Naive thymus-derived CD8-positive, alpha-beta T cell (primary cell): ENCODE data around the gene TUB. TPM values are rescaled to one million over a fixed set of nuclear protein-coding genes. Genes with fewer than 3 reads are reported as not detected.
A peak's percentile ranks its signal among the peaks of the same experiment; 100 is the strongest.

Experiments used
- ATAC-seq, 2 donors: fragments of 150-1000 bp; cut with Tn5 transposase in 1 of 2; sonication (Bioruptor Pico), chemical (Tn5 transposase) in 1 of 2; 1 replicate in 1 of 2; 2 replicates in 1 of 2; pipeline ENCODE4 v1.10.0; 2021; ENCODE audit warnings: mild to moderate bottlenecking in 2 of 2, moderate library complexity in 2 of 2
- POLR2A ChIA-PET: fragments of 350-600 bp; sonication (Branson Sonifier 250); formaldehyde crosslinking; loops from one replicate; lab custom pipeline; 2021; ENCODE audit warnings: antibody characterized with exemption; lab: Charles Lee
- DNase-seq, 10 donors: peaks; one replicate each; pipeline versions ENCODE4 v3.0.0 to v3.0.0-alpha.2; 2020 to 2022
- H3K27ac Mint-ChIP-seq, 10 donors: one replicate each; pipeline ENCODE4 v1.8.0; 2020 to 2022; ENCODE audit warnings: mild to moderate bottlenecking in 10 of 10, mixed read lengths in 10 of 10, moderate library complexity in 4 of 10, inconsistent platforms in 1 of 10
- H3K27me3 Mint-ChIP-seq, 5 donors: one replicate each; pipeline ENCODE4 v1.8.0; 2021 to 2022; ENCODE audit warnings: mixed read lengths in 5 of 5
- H3K36me3 Mint-ChIP-seq, 3 donors: one replicate each; pipeline ENCODE4 v1.8.0; 2020 to 2022; ENCODE audit warnings: mixed read lengths in 3 of 3, mild to moderate bottlenecking in 2 of 3, inconsistent platforms in 1 of 3
- H3K4me1 Mint-ChIP-seq, 4 donors: one replicate each; pipeline ENCODE4 v1.8.0; 2021 to 2022; ENCODE audit warnings: mixed read lengths in 4 of 4
- H3K4me3 Mint-ChIP-seq, 10 donors: one replicate each; pipeline ENCODE4 v1.8.0; 2020 to 2022; ENCODE audit warnings: mild to moderate bottlenecking in 10 of 10, mixed read lengths in 10 of 10, moderate library complexity in 6 of 10, inconsistent platforms in 1 of 10
- H3K9me3 Mint-ChIP-seq, 9 donors: one replicate each; pipeline ENCODE4 v1.8.0; 2020 to 2022; ENCODE audit warnings: mixed read lengths in 9 of 9, mild to moderate bottlenecking in 3 of 9, inconsistent platforms in 1 of 9, moderate library complexity in 1 of 9
- polyA plus RNA-seq, 3 donors: library from polyadenylated mRNA; unstranded; fragments of 300-500 nt; fragmentation: Illumina TruSeq; gene quantifications; one replicate each; pipeline ENCODE4 v1.2.3, GENCODE V29; 2021
- total RNA-seq, 8 experiments: library from RNA in 2 of 8; stranded (reverse) in 2 of 8; gene quantifications; one replicate each; pipeline ENCODE4 v1.2.3 and lab custom pipeline; 2021 to 2026

TUB gene
- total and polyA plus RNA-seq, 5 experiments from 2014 or later: 0.05 to 0.18 TPM; not detected in 3

DNA sequence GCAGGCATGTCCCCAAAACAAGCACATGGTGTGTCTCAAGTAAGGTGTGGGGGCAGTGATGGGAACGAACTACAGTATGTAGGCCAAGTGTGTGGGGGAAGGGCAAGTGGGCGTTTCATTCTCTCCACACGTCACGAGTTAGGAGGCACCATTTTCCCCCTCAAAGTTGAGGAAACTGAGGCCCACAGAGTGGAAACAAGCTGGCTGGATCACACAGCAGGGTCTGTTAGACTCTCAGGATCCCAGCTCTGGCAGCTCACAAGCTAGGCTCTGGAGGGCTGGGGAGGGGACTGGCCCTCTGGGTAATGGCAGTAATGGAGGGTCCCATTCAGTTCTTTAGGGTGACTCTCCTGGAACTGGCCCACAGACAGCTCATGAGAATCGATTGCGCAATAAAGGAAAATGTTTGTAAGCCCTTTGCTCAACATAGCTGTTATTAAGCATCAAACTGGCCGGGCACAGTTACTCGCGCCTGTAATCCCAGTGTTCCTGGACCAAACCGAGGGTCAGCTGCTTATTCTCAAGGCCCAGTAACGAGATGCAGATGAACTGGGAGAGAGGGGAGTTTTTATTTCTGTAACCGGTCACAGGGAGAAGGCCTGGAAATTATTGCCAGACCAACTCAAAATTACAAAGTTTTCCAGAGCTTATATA, 24.1 kb upstream of the TUB start:
- H3K4me1 Mint-ChIP-seq: peaks cover 0 to 9% (median 2%) of the 10 kb centered on the region in 4 donors
- H3K9me3 Mint-ChIP-seq: no peaks in the 10 kb centered on the region

DNA sequence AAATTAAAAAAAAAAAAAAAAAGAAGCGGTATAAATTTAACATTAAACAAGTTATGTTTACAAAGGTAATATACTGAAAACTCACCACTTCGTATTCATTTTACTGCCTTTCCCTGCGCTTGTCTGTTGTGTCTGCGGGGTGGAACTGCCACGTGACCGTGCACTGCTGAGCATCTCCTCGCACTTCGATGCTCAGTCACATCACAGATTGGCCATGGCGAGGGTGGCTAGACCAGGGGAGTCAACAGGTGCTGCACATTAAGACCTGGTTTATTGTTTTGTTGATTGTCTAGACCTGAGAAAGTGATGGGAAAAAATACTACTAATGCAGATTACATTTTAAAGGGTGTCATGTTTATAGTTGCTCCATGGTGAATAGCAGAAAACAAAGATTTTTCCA, 22.8 kb upstream of the TUB start:
- H3K9me3 Mint-ChIP-seq: no peaks in the 10 kb centered on the region
- peaks cover 2 to 11% (median 3%) of the 10 kb centered on the region in 5 donors for H3K27me3 Mint-ChIP-seq
- no peak for ATAC-seq
- H3K27ac Mint-ChIP-seq: no peak overlapping the region
- H3K36me3 Mint-ChIP-seq: no peaks in the 10 kb centered on the region
- peaks cover 0 to 9% (median 2%) of the 10 kb centered on the region in 4 donors for H3K4me1 Mint-ChIP-seq
- POLR2A ChIA-PET: no interaction called here
- H3K4me3 Mint-ChIP-seq: no peak overlapping the region
- no peak for DNase-seq

More for the DNA sequence above, 24.1 kb upstream of the TUB start:
- H3K27me3 Mint-ChIP-seq: peaks cover 2 to 11% (median 3%) of the 10 kb centered on the region in 5 donors
- no peaks in the 10 kb centered on the region for H3K36me3 Mint-ChIP-seq
- DNase-seq (no peak), ATAC-seq (no peak)
- POLR2A ChIA-PET: no interaction called here
- no peak overlapping the region for H3K27ac Mint-ChIP-seq
- H3K4me3 Mint-ChIP-seq: no peak overlapping the region

GRCh38 chr11:8059030-8059429, 22.0 kb upstream of the TUB start:
- DNase-seq (no peak), ATAC-seq (no peak)
- no peaks in the 10 kb centered on the region for H3K9me3 Mint-ChIP-seq
- POLR2A ChIA-PET: no interaction called here
- H3K27me3 Mint-ChIP-seq: peaks cover 2 to 11% (median 3%) of the 10 kb centered on the region in 5 donors
- no peaks in the 10 kb centered on the region for H3K36me3 Mint-ChIP-seq
- no peak overlapping the region for H3K27ac Mint-ChIP-seq
- peaks cover 0 to 9% (median 2%) of the 10 kb centered on the region in 4 donors for H3K4me1 Mint-ChIP-seq
- H3K4me3 Mint-ChIP-seq: no peak overlapping the region

- Mint-ChIP-seq H3K27me3 (peaks cover 0 to 10% (median 3%) of the 10 kb centered on the region in 5 donors), H3K36me3 (no peaks in the 10 kb centered on the region), H3K4me3 (no peak overlapping the region), H3K27ac (peak overlapping the region in 1 of 10 donors; percentile 58), H3K9me3 (no peaks in the 10 kb centered on the region), H3K4me1 (peaks cover 0 to 9% (median 2%) of the 10 kb centered on the region in 4 donors)
- DNase-seq (no peak), ATAC-seq (no peak)
- POLR2A ChIA-PET: no interaction called here
These were observed 21.4 kb upstream of the TUB start for GRCh38 chr11:8059571-8060011.

DNA sequence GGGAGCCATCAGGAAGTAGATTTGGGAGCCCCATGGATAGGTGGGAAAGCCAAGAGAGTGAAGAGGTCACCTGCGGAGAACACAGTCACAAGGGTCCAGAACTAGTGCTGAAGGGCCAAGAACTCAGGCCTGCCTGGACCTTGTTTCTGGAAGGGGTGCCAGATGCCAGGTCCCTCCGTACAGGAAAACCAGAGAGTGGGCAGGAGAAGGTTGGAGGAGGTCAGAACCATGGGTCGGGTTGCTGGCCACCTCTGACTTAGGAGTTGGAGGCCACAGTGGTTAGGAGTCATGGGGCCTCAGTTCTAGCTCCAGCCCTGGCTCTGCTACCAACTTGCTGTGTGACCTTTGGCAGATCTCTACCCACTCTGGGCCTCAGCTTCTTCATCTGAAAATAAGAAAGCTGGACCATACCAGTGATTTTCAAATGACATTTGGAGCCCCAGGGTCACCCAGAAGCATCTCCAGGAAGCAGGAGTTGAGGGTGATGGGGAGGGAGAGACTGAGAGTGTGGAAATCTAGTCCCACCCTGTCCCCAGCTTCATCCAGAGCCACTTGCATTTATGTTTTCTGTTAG, 20.8 kb upstream of the TUB start:
- Mint-ChIP-seq H3K27ac (no peak overlapping the region), H3K27me3 (peaks cover 0 to 4% (median 0%) of the 10 kb centered on the region in 5 donors), H3K36me3 (no peaks in the 10 kb centered on the region), H3K4me1 (peaks cover 0 to 9% (median 2%) of the 10 kb centered on the region in 4 donors), H3K9me3 (no peaks in the 10 kb centered on the region), H3K4me3 (no peak overlapping the region)
- no peak for DNase-seq
- POLR2A ChIA-PET: no interaction called here
- no peak for ATAC-seq

GRCh38 chr11:8060801-8061554, 20.0 kb upstream of the TUB start:
- Mint-ChIP-seq H3K27me3 (no peaks in the 10 kb centered on the region), H3K9me3 (no peaks in the 10 kb centered on the region), H3K4me3 (no peak overlapping the region), H3K4me1 (peaks cover 0 to 8% (median 2%) of the 10 kb centered on the region in 4 donors), H3K36me3 (no peaks in the 10 kb centered on the region), H3K27ac (no peak overlapping the region)
- POLR2A ChIA-PET: no interaction called here
- DNase-seq: no peak
- ATAC-seq: no peak

- peaks cover 0 to under 1% (median 0%) of the 10 kb centered on the region in 5 donors for H3K27me3 Mint-ChIP-seq
- peaks cover 0 to 1% (median 0%) of the 10 kb centered on the region in 9 donors for H3K9me3 Mint-ChIP-seq
- no peak overlapping the region for H3K27ac Mint-ChIP-seq
- POLR2A ChIA-PET: no interaction called here
- no peak for ATAC-seq
- no peaks in the 10 kb centered on the region for H3K4me1 Mint-ChIP-seq
- DNase-seq: no peak
- H3K4me3 Mint-ChIP-seq: no peak overlapping the region
- H3K36me3 Mint-ChIP-seq: no peaks in the 10 kb centered on the region
These were observed 19.2 kb upstream of the TUB start for GRCh38 chr11:8061555-8062428.

- H3K4me1 Mint-ChIP-seq: no peaks in the 10 kb centered on the region
- peaks cover 0 to 8% (median 3%) of the 10 kb centered on the region in 5 donors for H3K27me3 Mint-ChIP-seq
- ATAC-seq (no peak), DNase-seq (no peak)
- H3K4me3 Mint-ChIP-seq: no peak overlapping the region
- peaks cover 0 to 1% (median 0%) of the 10 kb centered on the region in 9 donors for H3K9me3 Mint-ChIP-seq
- POLR2A ChIA-PET: no interaction called here
- no peaks in the 10 kb centered on the region for H3K36me3 Mint-ChIP-seq
- peak overlapping the region in 1 of 10 donors; percentile 52 for H3K27ac Mint-ChIP-seq
These were observed 18.2 kb upstream of the TUB start for GRCh38 chr11:8062781-8063257.

DNA sequence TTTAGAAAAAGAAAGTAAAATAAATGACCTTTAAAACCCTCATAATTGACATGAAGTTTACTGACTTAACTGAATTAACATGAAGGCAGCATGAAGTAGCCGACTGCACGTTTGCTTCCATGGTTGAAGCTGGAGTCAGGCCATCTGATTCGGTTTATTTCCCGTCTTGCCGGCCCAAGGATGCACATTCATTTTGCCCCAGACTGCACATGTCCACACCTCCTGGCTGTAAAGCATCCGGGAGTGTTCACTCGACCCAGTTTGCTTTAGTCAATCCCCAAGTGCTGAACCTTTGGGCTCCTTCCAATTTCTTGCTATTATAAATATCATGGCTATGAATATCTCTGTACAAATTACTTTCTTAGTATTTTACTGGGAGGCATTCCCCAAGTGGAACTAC, 17.7 kb upstream of the TUB start:
- no peak for ATAC-seq
- Mint-ChIP-seq H3K4me3 (no peak overlapping the region), H3K36me3 (no peaks in the 10 kb centered on the region), H3K27ac (no peak overlapping the region), H3K4me1 (no peaks in the 10 kb centered on the region), H3K27me3 (peaks cover under 1 to 12% (median 4%) of the 10 kb centered on the region in 5 donors), H3K9me3 (peaks cover 0 to 1% (median 0%) of the 10 kb centered on the region in 9 donors)
- POLR2A ChIA-PET: no interaction called here
- DNase-seq: no peak

- H3K4me1 Mint-ChIP-seq: no peaks in the 10 kb centered on the region
- DNase-seq: no peak
- POLR2A ChIA-PET: no interaction called here
- ATAC-seq: no peak
- no peak overlapping the region for H3K4me3 Mint-ChIP-seq
- peaks cover 0 to 1% (median 0%) of the 10 kb centered on the region in 9 donors for H3K9me3 Mint-ChIP-seq
- H3K36me3 Mint-ChIP-seq: no peaks in the 10 kb centered on the region
- no peak overlapping the region for H3K27ac Mint-ChIP-seq
- peaks cover 7 to 23% (median 10%) of the 10 kb centered on the region in 5 donors for H3K27me3 Mint-ChIP-seq
These were observed 16.0 kb upstream of the TUB start for GRCh38 chr11:8065031-8065430.

DNA sequence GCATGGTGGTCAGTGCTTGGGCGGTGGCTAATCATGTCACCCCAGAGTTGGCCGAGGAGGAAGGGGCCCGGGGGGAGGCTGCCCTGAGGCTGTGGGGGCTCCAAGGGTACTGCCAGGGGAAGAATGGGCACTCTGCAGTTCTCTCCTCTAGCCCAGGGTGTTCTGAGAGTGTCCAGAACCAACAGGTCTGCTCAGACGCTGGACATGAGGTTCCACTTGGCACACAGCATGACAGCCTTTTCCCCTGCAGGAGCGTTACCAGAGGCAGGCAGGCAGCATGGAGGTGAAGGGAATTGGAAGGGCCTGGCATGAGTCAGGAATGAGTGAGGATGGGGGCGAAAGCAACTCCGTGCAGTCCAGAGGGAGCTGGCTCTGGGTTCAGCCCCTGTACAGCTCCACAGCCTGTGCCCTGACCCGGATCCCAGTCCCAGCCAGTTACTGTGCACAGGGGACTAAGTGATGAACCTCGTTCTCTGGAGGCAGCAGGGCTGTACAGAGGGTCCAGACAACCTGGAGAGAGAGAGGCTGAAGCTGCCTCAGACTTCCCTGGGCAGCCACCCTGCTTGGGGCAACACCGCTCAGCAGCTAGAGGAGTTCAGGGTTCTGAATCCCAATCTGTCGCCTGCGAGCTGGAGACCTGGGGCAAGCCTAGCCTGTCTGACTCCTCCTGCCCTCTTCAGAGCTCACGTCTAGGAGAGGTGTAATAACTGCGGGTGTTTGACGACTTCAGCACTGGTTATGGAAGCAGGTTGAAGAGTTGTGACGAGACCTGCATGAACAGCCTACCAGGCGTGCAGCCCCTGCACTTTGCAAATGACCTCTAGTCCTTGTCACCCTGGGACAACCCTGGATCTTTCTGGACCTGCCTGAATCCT, 14.7 kb upstream of the TUB start:
- peaks cover 0 to 1% (median 0%) of the 10 kb centered on the region in 9 donors for H3K9me3 Mint-ChIP-seq
- H3K27ac Mint-ChIP-seq: no peak overlapping the region
- no peaks in the 10 kb centered on the region for H3K4me1 Mint-ChIP-seq
- no peak overlapping the region for H3K4me3 Mint-ChIP-seq
- ATAC-seq (no peak), DNase-seq (no peak)
- peaks cover 7 to 23% (median 12%) of the 10 kb centered on the region in 5 donors for H3K27me3 Mint-ChIP-seq
- H3K36me3 Mint-ChIP-seq: no peaks in the 10 kb centered on the region
- POLR2A ChIA-PET: no interaction called here
